Mesenchymal stem cell (in vitro differentiated cells and primary cell): ENCODE measurements around the gene PKNOX2.

Experiments
- DNase-seq: peaks from one replicate; pipeline ENCODE4 v3.0.0-alpha.2; 2013
- H2AFZ ChIP-seq: one replicate; pipeline ENCODE4 v1.6.1; 2013; ENCODE audit warnings: low read depth, mild to moderate bottlenecking, control low read depth, inconsistent platforms, low read length, moderate library complexity
- H2AK5ac ChIP-seq: 2 replicates; pipeline ENCODE4 v1.6.1; 2013; ENCODE audit warnings: low read length, moderate library complexity, mild to moderate bottlenecking, inconsistent platforms; ENCODE audit not compliant: severe bottlenecking
- H2BK120ac ChIP-seq: one replicate; pipeline ENCODE4 v1.6.1; 2013; ENCODE audit warnings: low read depth, mild to moderate bottlenecking, inconsistent platforms, low read length, moderate library complexity
- H2BK12ac ChIP-seq, 2 experiments: one replicate each; pipeline ENCODE4 v1.6.1; 2013; ENCODE audit warnings: inconsistent platforms in 2 of 2, low read length in 2 of 2, mild to moderate bottlenecking in 2 of 2, moderate library complexity in 2 of 2, control low read depth in 1 of 2
- H2BK15ac ChIP-seq: one replicate; pipeline ENCODE4 v1.6.1; 2013; ENCODE audit warnings: mild to moderate bottlenecking, low read depth, inconsistent platforms; ENCODE audit not compliant: poor library complexity, severe bottlenecking
- H2BK5ac ChIP-seq: 2 replicates; pipeline ENCODE4 v1.6.1; 2013; ENCODE audit warnings: low read depth, mild to moderate bottlenecking, low read length, control low read depth, inconsistent platforms; ENCODE audit not compliant: poor library complexity, severe bottlenecking
- H3K14ac ChIP-seq, 2 experiments: one replicate each; pipeline ENCODE4 v1.6.1; 2013; ENCODE audit warnings: inconsistent platforms in 2 of 2, low read length in 2 of 2, control low read depth in 1 of 2, mild to moderate bottlenecking in 1 of 2, moderate library complexity in 1 of 2
- H3K18ac ChIP-seq, 2 experiments: one replicate each; pipeline ENCODE4 v1.6.1; 2013; ENCODE audit warnings: inconsistent platforms in 2 of 2, low read length in 2 of 2, control low read depth in 1 of 2, low read depth in 1 of 2, mild to moderate bottlenecking in 1 of 2
- H3K23ac ChIP-seq, 2 experiments: one replicate each; pipeline ENCODE4 v1.6.1; 2013; ENCODE audit warnings: inconsistent platforms in 2 of 2, low read length in 2 of 2, mild to moderate bottlenecking in 2 of 2, moderate library complexity in 2 of 2, control low read depth in 1 of 2
- H3K27ac ChIP-seq: 2 replicates; pipeline ENCODE4 v1.5.1; 2013; ENCODE audit warnings: mild to moderate bottlenecking, moderate library complexity, low read length, control low read depth, inconsistent platforms; ENCODE audit not compliant: poor library complexity, severe bottlenecking
- H3K27me3 ChIP-seq, 2 experiments: 2 replicates each; pipeline versions ENCODE4 v1.6.1 to v1.7.0; 2013; ENCODE audit warnings: low read length in 2 of 2, mild to moderate bottlenecking in 2 of 2, moderate library complexity in 2 of 2, control low read depth in 1 of 2, inconsistent platforms in 1 of 2; ENCODE audit not compliant: control insufficient read depth in 1 of 2, insufficient read depth in 1 of 2
- H3K36me3 ChIP-seq, 2 experiments: 2 replicates each; pipeline versions ENCODE4 v1.6.1 to v1.7.0; 2013; ENCODE audit warnings: low read length in 2 of 2, control low read depth in 1 of 2, inconsistent platforms in 1 of 2, low read depth in 1 of 2, mild to moderate bottlenecking in 1 of 2; ENCODE audit not compliant: insufficient read depth in 2 of 2, control insufficient read depth in 1 of 2
- H3K4ac ChIP-seq, 2 experiments: one replicate each; pipeline ENCODE4 v1.6.1; 2013; ENCODE audit warnings: inconsistent platforms in 2 of 2, low read length in 2 of 2, mild to moderate bottlenecking in 2 of 2, moderate library complexity in 2 of 2, control low read depth in 1 of 2, low read depth in 1 of 2
- H3K4me1 ChIP-seq: 2 replicates; pipeline ENCODE4 v1.6.1; 2013; ENCODE audit warnings: low read depth, low read length, control low read depth; ENCODE audit not compliant: control insufficient read depth, insufficient read depth
- H3K4me2 ChIP-seq: 2 replicates; pipeline ENCODE4 v1.6.1; 2013; ENCODE audit warnings: low read length, mild to moderate bottlenecking, inconsistent platforms; ENCODE audit not compliant: poor library complexity, severe bottlenecking
- H3K4me3 ChIP-seq, 2 experiments: 2 replicates each; pipeline versions ENCODE4 v1.5.1 to v1.7.0; 2013; ENCODE audit warnings: low read length in 2 of 2, mild to moderate bottlenecking in 2 of 2, control low read depth in 1 of 2, low read depth in 1 of 2; ENCODE audit not compliant: insufficient read depth in 1 of 2
- H3K79me1 ChIP-seq: replicated peaks from 2 replicates; pipeline ENCODE4 v1.6.1; 2013; ENCODE audit warnings: mild to moderate bottlenecking, control low read depth, low read length, inconsistent platforms; ENCODE audit not compliant: poor library complexity, severe bottlenecking
- H3K9ac ChIP-seq: 2 replicates; pipeline ENCODE4 v1.7.0; 2013; ENCODE audit warnings: mild to moderate bottlenecking, low read length, moderate library complexity
- H3K9me3 ChIP-seq: 2 replicates; pipeline ENCODE4 v1.7.0; 2013; ENCODE audit warnings: mild to moderate bottlenecking, low read length; ENCODE audit not compliant: control insufficient read depth
- H4K8ac ChIP-seq: one replicate; pipeline ENCODE4 v1.6.1; 2013; ENCODE audit warnings: inconsistent platforms, mild to moderate bottlenecking, low read length, moderate library complexity
- H4K91ac ChIP-seq: one replicate; pipeline ENCODE4 v1.6.1; 2013; ENCODE audit warnings: mild to moderate bottlenecking, low read length, inconsistent platforms
- WGBS: methylation state at CpG from one replicate; pipeline ENCODE4 v1.1.7; 2013; ENCODE audit warnings: mixed read lengths; 5-methylcytosine and 5-hydroxymethylcytosine counted together

The PKNOX2 gene

GRCh38 chr11:125470355-125470754, 305.8 kb downstream of the PKNOX2 start:
- Histone ChIP-seq H4K91ac (no peak overlapping the region), H3K18ac (no peak overlapping the region), H2AFZ (no peak overlapping the region), H3K79me1 (no peaks in the 10 kb centered on the region), H2AK5ac (no peak overlapping the region), H2BK5ac (no peak overlapping the region), H3K27me3 (no peaks in the 10 kb centered on the region), H3K4me1 (no peaks in the 10 kb centered on the region), H3K9me3 (no peaks in the 10 kb centered on the region), H3K4me2 (no peak overlapping the region), H3K27ac (no peak overlapping the region), H3K36me3 (peaks cover 0 to 4% of the 10 kb centered on the region in 2 experiments), H3K4ac (no peak overlapping the region), H2BK12ac (no peak overlapping the region), H4K8ac (no peak overlapping the region), H2BK15ac (no peak overlapping the region), H3K23ac (no peak overlapping the region), H3K9ac (no peak overlapping the region), H3K4me3 (no peak overlapping the region), H2BK120ac (no peak overlapping the region), H3K14ac (no peak overlapping the region)
- 35% methylated on average over 2 of the region's 2 CpGs for WGBS
- DNase-seq: no peak

DNA sequence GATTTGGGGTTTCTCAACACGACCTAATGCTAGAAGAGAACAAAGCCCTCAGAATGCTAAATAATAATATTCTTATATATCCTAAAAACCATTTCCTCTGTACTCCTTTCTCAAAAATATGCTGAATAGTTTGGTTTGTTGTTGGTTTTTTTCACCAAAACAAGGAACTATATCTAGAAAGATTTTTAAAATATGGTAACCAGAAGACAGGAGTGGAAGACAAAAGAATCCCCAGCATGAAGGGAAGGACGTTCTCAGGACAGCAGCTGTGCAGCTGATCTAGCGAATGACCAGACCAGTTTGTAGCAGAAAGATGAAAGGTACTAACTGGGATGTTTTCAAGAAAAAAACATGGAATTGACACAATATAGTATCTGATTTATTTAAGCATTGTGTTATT, 312.2 kb downstream of the PKNOX2 start:
- Histone ChIP-seq H3K23ac (no peak overlapping the region), H3K9ac (no peak overlapping the region), H2BK120ac (no peak overlapping the region), H4K91ac (no peak overlapping the region), H2AFZ (no peak overlapping the region), H3K36me3 (peaks cover 5 to 31% of the 10 kb centered on the region in 2 experiments), H2AK5ac (no peak overlapping the region), H3K9me3 (no peaks in the 10 kb centered on the region), H2BK12ac (no peak overlapping the region), H2BK5ac (no peak overlapping the region), H3K18ac (no peak overlapping the region), H3K14ac (no peak overlapping the region), H3K79me1 (no peaks in the 10 kb centered on the region), H2BK15ac (no peak overlapping the region), H3K4me3 (no peak overlapping the region), H4K8ac (no peak overlapping the region), H3K27ac (no peak overlapping the region), H3K4ac (no peak overlapping the region), H3K4me1 (peaks cover 1% of the 10 kb centered on the region), H3K27me3 (no peaks in the 10 kb centered on the region), H3K4me2 (no peak overlapping the region)
- no peak for DNase-seq
- WGBS: 76% methylated on average over 2 of the region's 3 CpGs

DNA sequence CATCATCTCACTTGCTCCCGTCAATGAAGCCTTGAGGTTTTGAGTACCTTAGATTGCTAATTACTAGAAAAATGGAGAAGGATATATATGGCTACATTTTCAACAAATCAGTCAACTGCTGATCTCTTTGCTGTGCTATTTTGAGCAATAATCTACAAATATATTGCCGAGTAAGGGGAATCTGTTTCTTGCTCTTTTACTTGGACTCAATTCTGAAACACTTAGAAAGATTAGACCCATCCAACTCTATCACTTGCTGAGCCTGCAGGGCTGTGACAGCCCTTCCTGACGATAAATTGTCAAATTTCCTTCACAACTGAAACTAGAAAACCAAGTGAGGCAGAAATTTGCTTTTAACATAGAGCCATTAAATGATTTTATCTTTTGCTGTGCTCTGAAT, 314.6 kb downstream of the PKNOX2 start:
- Histone ChIP-seq H3K23ac (no peak overlapping the region), H3K79me1 (no peaks in the 10 kb centered on the region), H3K4me3 (no peak overlapping the region), H3K14ac (no peak overlapping the region), H3K4me1 (peaks cover 1% of the 10 kb centered on the region), H4K8ac (no peak overlapping the region), H2BK120ac (no peak overlapping the region), H2BK5ac (no peak overlapping the region), H2AFZ (no peak overlapping the region), H2BK12ac (no peak overlapping the region), H3K9ac (no peak overlapping the region), H3K36me3 (peaks cover 5 to 34% of the 10 kb centered on the region in 2 experiments), H3K18ac (no peak overlapping the region), H3K4ac (no peak overlapping the region), H4K91ac (no peak overlapping the region), H3K4me2 (no peak overlapping the region), H3K9me3 (no peaks in the 10 kb centered on the region), H3K27me3 (no peaks in the 10 kb centered on the region), H2AK5ac (no peak overlapping the region), H2BK15ac (no peak overlapping the region), H3K27ac (no peak overlapping the region)
- WGBS: 94% methylated on average over 1 of the region's 3 CpGs
- DNase-seq: no peak

DNA sequence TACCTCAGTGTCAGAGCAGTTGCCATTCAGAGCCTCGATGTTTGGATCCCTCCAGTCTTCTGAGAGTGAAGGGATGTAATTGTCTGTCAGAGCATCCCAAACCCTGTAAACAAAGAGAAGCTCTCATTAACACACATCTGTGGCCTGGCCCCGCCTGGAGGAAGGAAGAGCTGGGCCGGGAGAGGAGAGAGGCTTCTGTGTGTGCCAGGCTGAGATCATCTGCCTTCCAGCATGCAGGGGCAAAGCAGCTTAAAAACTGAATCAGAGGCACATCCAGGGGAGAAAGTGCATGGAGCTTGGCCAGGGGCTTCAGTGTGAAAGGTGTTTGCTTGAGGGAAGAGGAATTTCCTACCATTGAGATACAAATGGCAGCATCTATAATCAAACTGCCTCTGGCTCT, 317.0 kb downstream of the PKNOX2 start:
- H3K23ac ChIP-seq: no peak overlapping the region
- WGBS: 79% methylated on average over 2 of the region's 3 CpGs
- DNase-seq: no peak
- no peak overlapping the region for H3K9ac ChIP-seq
- no peak overlapping the region for H3K18ac ChIP-seq
- H3K4me2 ChIP-seq: no peak overlapping the region
- H3K36me3 ChIP-seq: peaks cover 7 to 49% of the 10 kb centered on the region in 2 experiments
- no peak overlapping the region for H2BK12ac ChIP-seq
- H4K8ac ChIP-seq: no peak overlapping the region
- no peak overlapping the region for H3K14ac ChIP-seq
- H3K79me1 ChIP-seq: no peaks in the 10 kb centered on the region
- no peak overlapping the region for H3K4ac ChIP-seq
- no peak overlapping the region for H2AK5ac ChIP-seq
- no peak overlapping the region for H2AFZ ChIP-seq
- no peak overlapping the region for H2BK120ac ChIP-seq
- no peak overlapping the region for H2BK5ac ChIP-seq
- H2BK15ac ChIP-seq: no peak overlapping the region
- peak overlapping the region in 1 of 2 experiments; percentile 14 for H3K4me3 ChIP-seq
- H3K9me3 ChIP-seq: no peaks in the 10 kb centered on the region
- H3K27me3 ChIP-seq: no peaks in the 10 kb centered on the region
- no peak overlapping the region for H3K27ac ChIP-seq
- peaks cover 1% of the 10 kb centered on the region for H3K4me1 ChIP-seq
- H4K91ac ChIP-seq: no peak overlapping the region
